GM19193 (cell line): ENCODE measurements around the gene MAG.

ENCODE experiments used
- POLR2A ChIP-seq: IDR thresholded peaks from 4 replicates; pipeline ENCODE4 v1.6.1; 2011; ENCODE audit not compliant: insufficient read depth, insufficient read length; ENCODE audit errors: extremely low read depth

MAG gene

GRCh38 chr19:35313587-35313986 is 21.6 kb downstream of the MAG start:
- no peak for TF ChIP-seq POLR2A

- no peak for TF ChIP-seq POLR2A
Measured at GRCh38 chr19:35314031-35314430, 22.1 kb downstream of the MAG start.

GRCh38 chr19:35314858-35315470 is 23.0 kb downstream of the MAG start:
- no peak for TF ChIP-seq POLR2A

GRCh38 chr19:35315883-35316282 is 23.9 kb downstream of the MAG start:
- TF ChIP-seq POLR2A = no peak

- no peak for TF ChIP-seq POLR2A
Measured at GRCh38 chr19:35316560-35316959, 24.6 kb downstream of the MAG start.

- TF ChIP-seq POLR2A = no peak
Measured at GRCh38 chr19:35317464-35318043, 25.6 kb downstream of the MAG start.

GRCh38 chr19:35318679-35319448 is 26.9 kb downstream of the MAG start:
- no peak for TF ChIP-seq POLR2A

- no peak for TF ChIP-seq POLR2A
Measured at GRCh38 chr19:35320065-35320713, 28.2 kb downstream of the MAG start.

GRCh38 chr19:35321291-35321690 is 29.3 kb downstream of the MAG start:
- TF ChIP-seq POLR2A = no peak

- no peak for TF ChIP-seq POLR2A
Measured at GRCh38 chr19:35322014-35322413, 30.1 kb downstream of the MAG start.

- no peak for TF ChIP-seq POLR2A
Measured at GRCh38 chr19:35327642-35328041, 35.7 kb downstream of the MAG start.

- TF ChIP-seq POLR2A = peak; percentile 87
Measured at GRCh38 chr19:35328851-35329285, 36.9 kb downstream of the MAG start, which contains the start of gene CD22. Gene CD22 (plus strand): TSS chr19:35329187. CDS start chr19:35332041, 2,854 bp downstream.

- peak; percentile 9 for TF ChIP-seq POLR2A
Measured at GRCh38 chr19:35329323-35329722, 37.4 kb downstream of the MAG start.

- peak; percentile 68 for TF ChIP-seq POLR2A
Measured at GRCh38 chr19:35330475-35330874, 38.5 kb downstream of the MAG start.

GRCh38 chr19:35331551-35332214 is 39.7 kb downstream of the MAG start:
- TF ChIP-seq POLR2A = peak; percentile 56

- TF ChIP-seq POLR2A = peak; percentile 59
Measured at GRCh38 chr19:35332817-35333216, 40.9 kb downstream of the MAG start.
